ENCODE measurements around the gene UNC5A.

GRCh38 chr5:176765687-176766086 is 44.7 kb upstream of the UNC5A start:
- no peak for TF ChIP-seq CTCF (conservative IDR thresholded peaks at IDR 0.05; ENCODE audit: low read depth, low read length)
- no peak for TF ChIP-seq EZH2 (IDR thresholded peaks at IDR 0.05; ENCODE audit: low read length, unreplicated experiment)

Data from PC-3 (cell line).